ENCODE measurements around the gene COA6.

DNA sequence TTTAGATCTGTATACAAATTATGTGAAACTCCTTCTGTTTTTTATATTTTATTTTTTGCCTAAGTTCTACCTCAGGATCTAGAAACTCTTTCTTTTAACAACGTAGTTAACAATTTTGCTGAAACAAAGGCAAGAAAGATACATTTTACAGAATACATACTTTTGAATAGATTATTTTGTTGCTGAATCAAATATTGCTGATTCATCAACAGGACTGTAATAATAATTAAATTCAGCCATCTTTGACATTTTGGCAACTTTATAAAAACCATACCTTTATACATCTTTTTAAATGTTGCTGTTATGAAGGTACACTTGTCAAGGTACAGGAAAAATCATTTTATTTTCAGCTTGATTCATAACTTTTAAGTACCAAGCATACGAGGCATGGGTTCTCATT lies 10.7 kb upstream of the COA6 start:
- TF ChIP-seq TAF1 (IDR thresholded peaks at IDR 0.05; ENCODE audit: low read depth, low read length) (no peak), POLR2AphosphoS5 (IDR thresholded peaks at IDR 0.05; ENCODE audit: low read depth, low read length) (no peak)

Data from GM12891 (cell line).